Parathyroid adenoma (tissue), 2 donors: Measurements from ENCODE around the gene EVI5L.

ENCODE experiments used
- H2AFZ ChIP-seq: fragments of 300-600 bp; sonication (generic); one replicate; pipeline ENCODE4 v1.7.0; 2017; ENCODE audit warnings: antibody characterized with exemption, mild to moderate bottlenecking
- H3K27ac ChIP-seq: fragments of 300-600 bp; sonication (generic); one replicate; pipeline ENCODE4 v1.7.0; 2017
- H3K27me3 ChIP-seq: fragments of 300-600 bp; sonication (generic); one replicate; pipeline ENCODE4 v1.7.0; 2017; ENCODE audit warnings: low read length; ENCODE audit not compliant: control insufficient read depth, insufficient read depth
- H3K36me3 ChIP-seq: fragments of 300-600 bp; sonication (generic); one replicate; pipeline ENCODE4 v1.7.0; 2017; ENCODE audit warnings: low read length; ENCODE audit not compliant: control insufficient read depth, insufficient read depth
- H3K4me1 ChIP-seq: fragments of 300-600 bp; sonication (generic); one replicate; pipeline ENCODE4 v1.7.0; 2017; ENCODE audit warnings: control low read depth
- H3K4me2 ChIP-seq: fragments of 300-600 bp; sonication (generic); one replicate; pipeline ENCODE4 v1.7.0; 2017; ENCODE audit warnings: low read length
- H3K4me3 ChIP-seq: fragments of 300-600 bp; sonication (generic); one replicate; pipeline ENCODE4 v1.7.0; 2017; ENCODE audit warnings: low read depth, low read length
- H3K79me2 ChIP-seq: fragments of 300-600 bp; sonication (generic); one replicate; pipeline ENCODE4 v1.7.0; 2017; ENCODE audit warnings: control low read depth
- H3K9ac ChIP-seq: fragments of 300-600 bp; sonication (generic); one replicate; pipeline ENCODE4 v1.7.0; 2017; ENCODE audit warnings: mild to moderate bottlenecking
- H3K9me3 ChIP-seq: fragments of 300-600 bp; sonication (generic); one replicate; pipeline ENCODE4 v1.7.0; 2017; ENCODE audit warnings: low read length; ENCODE audit not compliant: control insufficient read depth
- CTCF ChIP-seq: fragments of 300-600 bp; sonication (generic); IDR thresholded peaks from one replicate; pipeline ENCODE4 v1.7.0; 2017; ENCODE audit warnings: antibody characterized with exemption, mild to moderate bottlenecking
- donor health status: primary hyperparathyroidism.

The EVI5L gene

GRCh38 chr19:7913652-7914051 is 83.6 kb downstream of the EVI5L start:
- no peak overlapping the region for H3K9ac ChIP-seq
- H3K36me3 ChIP-seq, result no peaks in the 10 kb centered on the region
- H3K27me3 ChIP-seq, result no peaks in the 10 kb centered on the region
- no peak overlapping the region for H3K4me2 ChIP-seq
- H3K4me3 ChIP-seq, result no peak overlapping the region
- H3K27ac ChIP-seq, result no peak overlapping the region
- TF ChIP-seq CTCF, result no peak
- no peaks in the 10 kb centered on the region for H3K9me3 ChIP-seq
- no peaks in the 10 kb centered on the region for H3K4me1 ChIP-seq
- H3K79me2 ChIP-seq, result peaks cover 2% of the 10 kb centered on the region
- no peak overlapping the region for H2AFZ ChIP-seq

- Histone ChIP-seq H3K36me3 (no peaks in the 10 kb centered on the region), H3K9ac (no peak overlapping the region), H3K27me3 (no peaks in the 10 kb centered on the region), H3K27ac (no peak overlapping the region), H2AFZ (no peak overlapping the region), H3K4me2 (no peak overlapping the region), H3K4me1 (no peaks in the 10 kb centered on the region), H3K4me3 (no peak overlapping the region), H3K79me2 (peaks cover 2% of the 10 kb centered on the region), H3K9me3 (no peaks in the 10 kb centered on the region)
- TF ChIP-seq CTCF, result no peak
Observed at GRCh38 chr19:7914099-7914498, 84.1 kb downstream of the EVI5L start.
